GM13976 (cell line): ENCODE data around the gene STK24.

Experiments
- DNase-seq: peaks from one replicate; pipeline ENCODE4 v3.0.0; 2012; ENCODE audit warnings: low spot score
- CTCF ChIP-seq: IDR thresholded peaks from 2 replicates; pipeline ENCODE4 v1.5.1; 2012; ENCODE audit warnings: borderline replicate concordance, mild to moderate bottlenecking; ENCODE audit not compliant: insufficient read depth; ENCODE audit errors: extremely low read depth, missing control alignments, control extremely low read depth
- in situ Hi-C: fragments of 300-500 bp; cut with MboI; formaldehyde crosslinking; loops from one replicate; pipeline ENCODE4 v1.12.0; 2022; ENCODE audit warnings: low sequenced_read_pairs, mixed read lengths, inconsistent platforms; ENCODE audit not compliant: unreplicated experiment

The STK24 gene

GRCh38 chr13:98473135-98473787, 103.6 kb downstream of the STK24 start:
- no peak for TF ChIP-seq CTCF
- DNase-seq: no peak
- in situ Hi-C loops: no loop called here

- in situ Hi-C loops: no loop called here
- no peak for TF ChIP-seq CTCF
- DNase-seq: no peak
These were observed 105.0 kb downstream of the STK24 start for GRCh38 chr13:98471934-98472333.

- DNase-seq: no peak
- in situ Hi-C loops: no loop called here
- no peak for TF ChIP-seq CTCF
These were observed 106.0 kb downstream of the STK24 start for GRCh38 chr13:98470920-98471319.

- TF ChIP-seq CTCF: no peak
- in situ Hi-C loops: no loop called here
- DNase-seq: no peak
These were observed 108.0 kb downstream of the STK24 start for GRCh38 chr13:98468929-98469328.

GRCh38 chr13:98468361-98468760, 108.5 kb downstream of the STK24 start:
- no peak for DNase-seq
- TF ChIP-seq CTCF: no peak
- in situ Hi-C loops: no loop called here

- no peak for DNase-seq
- in situ Hi-C loops: no loop called here
- no peak for TF ChIP-seq CTCF
These were observed 109.5 kb downstream of the STK24 start for GRCh38 chr13:98467263-98467985.
